GM19238 (cell line): Measurements from ENCODE around the gene ST13.
A peak's percentile ranks its signal among the peaks of the same experiment; 100 is the strongest.
"Not testable (repeated sequence)": the region's sequence is repeated elsewhere in the genome, so short reads cannot be mapped to it uniquely, and the experiment has no call there.

Source experiments
- DNase-seq: peaks from one replicate; pipeline ENCODE4 v3.0.0; 2011; ENCODE audit warnings: low spot score; ENCODE audit not compliant: insufficient read length

Gene ST13

DNA sequence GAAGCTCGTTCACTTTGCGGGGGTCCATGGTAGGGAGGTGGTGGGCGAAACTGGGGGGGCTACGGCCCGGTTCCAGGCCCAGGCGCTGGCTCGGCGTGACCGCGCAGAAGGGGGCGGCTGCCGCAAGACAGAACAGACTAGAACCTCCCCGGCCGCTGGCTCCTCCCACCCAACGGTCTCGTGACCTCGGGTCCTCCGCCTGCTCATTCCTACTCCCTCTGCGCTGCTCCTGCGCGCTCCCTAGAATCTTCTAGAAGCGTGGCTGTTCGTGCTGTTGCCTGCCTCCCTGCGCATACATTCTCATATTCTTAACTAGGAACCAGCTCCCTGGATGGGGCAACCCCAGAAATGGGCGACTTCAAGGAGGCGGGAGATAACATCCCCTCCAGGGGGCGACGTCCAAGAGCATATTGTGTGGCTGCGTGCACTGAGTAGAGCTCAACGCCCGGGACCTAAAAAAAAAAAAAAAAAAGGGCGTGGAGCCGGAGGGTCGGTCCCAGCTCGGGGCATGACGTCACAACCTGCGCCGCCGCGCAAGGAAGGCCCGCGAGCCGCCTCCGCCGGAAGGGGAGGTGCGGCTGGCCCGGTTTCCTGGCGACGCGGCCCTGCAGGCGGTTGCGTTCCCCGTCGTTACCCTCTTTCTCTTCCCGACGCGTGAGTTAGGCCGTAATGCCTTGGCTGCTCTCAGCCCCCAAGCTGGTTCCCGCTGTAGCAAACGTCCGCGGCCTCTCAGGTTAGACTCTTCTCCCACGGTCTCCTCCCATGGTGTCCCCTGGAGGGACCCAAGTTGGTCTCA lies at the start of gene ST13, which contains the start of gene XPNPEP3:
ST13 (minus strand) TSS at position 127 of the 796 bp plus-strand sequence; CDS start at position 28, 99 bp downstream.
XPNPEP3 (plus strand) TSS at position 636 of the 796 bp plus-strand sequence; CDS start at position 670, 34 bp downstream.
- peak; percentile 73 for DNase-seq

DNA sequence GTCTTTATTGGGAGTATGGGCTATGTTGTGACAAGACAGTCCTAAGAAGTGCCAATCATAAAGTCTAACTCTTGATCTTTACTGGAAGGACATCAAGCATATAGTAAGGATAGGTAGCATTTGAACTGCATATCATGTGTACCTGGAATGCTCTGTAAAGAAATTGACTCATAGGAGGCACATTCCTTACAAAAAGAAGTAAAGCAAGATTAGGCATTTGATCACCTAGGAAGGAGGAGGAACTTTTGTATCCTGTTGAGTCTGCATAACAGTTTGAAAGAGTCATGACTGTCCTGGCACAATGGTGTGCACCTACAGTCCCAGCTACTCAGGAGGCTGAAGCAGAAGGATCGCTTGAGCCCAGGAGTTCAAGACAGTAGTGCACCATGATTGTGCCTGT lies 47.7 kb upstream of the ST13 start:
- no peak for DNase-seq

DNA sequence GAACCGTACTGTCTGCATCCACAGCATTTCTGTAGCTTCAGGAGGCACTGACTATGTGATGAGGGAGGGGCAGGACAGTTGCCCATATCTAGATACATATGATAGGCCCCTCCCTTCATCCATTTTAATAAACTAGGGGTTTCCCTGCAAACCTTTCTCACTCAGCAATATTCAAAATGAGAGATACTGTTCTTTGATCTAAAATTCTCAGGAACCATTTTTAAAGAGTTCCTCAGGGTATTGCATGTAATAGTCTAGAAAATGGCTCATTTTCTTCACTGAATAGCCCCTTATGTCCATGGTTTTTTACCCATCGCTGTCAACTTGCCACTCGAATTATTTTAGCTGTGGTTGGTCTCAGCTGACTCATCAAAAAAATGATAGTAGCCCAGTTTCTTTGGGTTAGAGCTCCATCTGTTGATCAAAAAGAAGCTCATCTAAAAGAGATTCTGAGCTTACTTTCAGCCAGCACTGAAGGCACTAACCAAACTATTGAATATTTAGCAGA lies 42.5 kb upstream of the ST13 start:
- peak; percentile 15 for DNase-seq

DNA sequence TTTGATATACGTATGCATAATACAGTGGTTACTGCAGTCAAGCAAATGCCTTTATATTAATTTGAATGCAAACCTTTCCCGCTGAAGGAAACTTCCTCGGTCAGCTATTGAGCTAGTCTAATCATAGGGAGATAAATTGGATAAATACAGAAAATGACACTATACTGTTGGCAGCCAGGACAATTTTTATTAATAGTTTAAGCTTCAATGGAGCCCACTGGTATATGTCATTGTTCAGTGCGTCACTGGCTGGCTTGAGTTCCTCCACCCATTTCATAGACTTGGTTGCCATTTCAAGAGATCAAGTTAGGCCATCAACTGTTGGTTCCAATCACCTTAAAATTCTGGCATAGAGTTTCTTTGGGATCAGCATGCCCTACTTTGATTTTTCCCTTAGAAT lies 38.0 kb upstream of the ST13 start:
- no peak for DNase-seq

DNA sequence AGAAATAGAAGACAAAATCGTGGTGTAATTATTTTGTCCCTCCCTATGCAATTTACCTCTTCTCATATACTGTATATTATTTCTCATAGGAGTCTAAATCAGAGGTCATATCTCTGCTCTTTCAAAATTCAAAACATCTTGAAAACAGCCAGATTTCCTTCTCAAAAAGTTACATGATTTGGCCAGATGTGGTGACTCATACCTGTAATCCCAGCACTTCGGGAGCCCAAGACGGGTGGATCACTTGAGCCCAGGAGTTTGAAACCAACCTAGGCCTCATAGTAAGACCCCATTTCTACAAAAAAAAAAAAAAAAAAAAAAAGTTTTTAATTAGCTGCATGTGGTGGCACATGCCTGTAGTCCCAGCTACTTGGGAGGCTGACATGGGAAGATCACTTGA lies 34.4 kb upstream of the ST13 start:
- DNase-seq: no peak

DNA sequence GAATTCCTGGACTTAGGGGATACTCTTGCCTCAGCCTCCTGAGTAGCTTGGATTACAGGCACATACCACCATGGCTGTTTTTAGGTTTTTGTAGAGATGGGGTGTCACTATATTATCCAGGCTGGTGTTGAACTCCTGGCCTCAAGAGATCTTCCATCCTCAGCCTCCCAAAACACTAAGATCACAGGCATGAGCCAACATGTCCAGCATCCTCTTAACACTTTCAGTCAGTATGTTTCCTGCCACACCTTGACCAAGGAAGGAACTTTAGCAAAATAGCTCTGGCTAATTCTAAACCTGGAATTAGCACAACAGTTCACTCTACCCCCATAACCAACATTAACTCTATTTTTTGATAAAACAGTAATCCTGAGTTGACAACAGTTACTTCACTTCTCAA lies 32.7 kb upstream of the ST13 start:
- no peak for DNase-seq

DNA sequence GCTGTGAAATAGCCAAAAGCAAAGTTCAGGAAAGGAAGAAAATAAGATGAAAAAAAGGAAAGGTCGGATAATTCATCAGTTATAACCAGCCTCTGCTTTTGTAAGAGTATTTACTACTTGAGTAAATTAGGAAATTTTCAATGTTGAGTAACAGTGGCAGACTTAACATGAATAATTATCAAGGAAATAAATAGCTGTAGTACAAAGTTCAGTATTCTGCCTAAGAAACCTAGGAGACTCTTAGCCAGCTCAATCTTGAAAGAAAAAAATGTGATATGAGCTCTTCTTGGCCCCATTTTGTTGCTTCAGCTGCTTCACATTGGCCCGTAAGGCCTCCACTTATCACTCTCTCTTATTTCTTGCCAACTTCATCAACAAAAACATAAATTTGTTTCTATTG lies 22.5 kb upstream of the ST13 start:
- DNase-seq: no peak

DNA sequence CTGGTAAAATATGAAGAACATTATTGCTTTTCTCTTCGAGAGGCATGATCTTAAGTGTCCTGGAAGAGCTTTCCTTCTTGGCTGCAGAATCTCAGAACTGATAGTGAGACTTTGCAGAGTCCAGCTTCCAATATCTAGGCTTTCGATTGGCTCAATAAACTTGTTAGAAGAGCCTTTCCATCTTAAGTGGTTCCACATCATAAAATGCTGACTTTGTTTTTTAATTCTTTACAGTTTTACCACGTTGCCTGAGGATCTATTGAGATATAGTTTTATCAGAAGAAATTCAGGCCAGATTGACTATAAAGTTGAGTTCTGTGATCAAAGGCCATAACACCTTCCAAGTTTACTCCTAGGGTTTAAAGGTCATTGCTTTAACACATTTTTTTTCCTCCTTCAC lies 21.0 kb upstream of the ST13 start:
- DNase-seq: no peak

DNA sequence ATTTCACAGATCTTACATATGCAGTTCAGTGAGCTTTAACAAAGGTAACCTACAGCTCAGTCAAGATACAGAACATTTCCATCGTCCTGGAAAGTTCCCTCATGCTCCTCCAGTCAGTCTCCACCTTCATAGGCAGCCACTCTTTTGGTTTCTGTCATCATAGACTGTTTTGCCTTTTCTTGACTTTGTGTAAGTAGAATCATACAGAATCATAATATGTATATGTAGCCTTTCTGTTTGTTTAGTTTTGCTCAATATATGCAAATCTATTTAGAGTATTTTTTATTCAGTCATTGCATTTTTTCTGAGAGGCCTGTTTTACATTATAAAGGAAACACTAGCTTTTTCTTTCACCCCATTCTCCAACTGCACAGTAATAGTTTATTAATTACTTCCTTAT lies 20.5 kb upstream of the ST13 start:
- DNase-seq: no peak

DNA sequence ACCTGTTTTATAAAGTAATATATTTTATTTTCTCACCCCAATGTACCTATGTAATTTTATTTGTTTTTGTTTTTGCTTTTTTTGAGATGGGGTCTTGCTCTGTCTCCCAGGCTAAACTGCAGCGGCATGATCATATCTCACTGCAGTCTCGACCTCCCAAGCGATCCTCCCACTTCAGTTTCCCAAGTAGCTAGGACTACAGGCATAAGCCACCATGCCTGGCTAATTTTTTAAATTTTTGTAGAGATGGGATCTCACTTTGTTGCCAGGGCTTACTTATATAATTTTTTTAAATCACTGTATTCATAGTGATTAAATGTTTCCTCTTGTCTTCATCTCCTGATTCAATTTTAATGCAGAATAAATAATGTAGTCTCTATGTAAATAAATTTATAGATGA lies 18.7 kb upstream of the ST13 start:
- DNase-seq: no peak

DNA sequence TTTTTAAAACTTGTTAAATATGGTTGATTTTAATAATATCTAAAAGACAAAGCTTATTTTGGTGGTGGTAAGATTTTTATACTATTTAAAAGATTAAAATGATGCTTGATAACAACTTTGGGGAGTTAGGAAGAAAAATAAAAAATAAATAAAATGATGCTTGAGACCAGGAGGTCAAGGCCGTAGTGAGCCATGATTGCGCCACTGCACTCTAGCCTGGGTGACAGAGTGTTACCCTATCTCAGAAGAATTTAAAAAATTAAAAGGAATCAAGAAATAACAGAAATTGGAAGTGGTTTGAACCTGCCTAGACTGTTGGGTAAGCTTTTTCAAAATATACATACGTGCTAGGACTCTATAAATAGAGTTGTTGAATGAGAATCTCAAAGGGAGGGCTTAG lies 17.6 kb upstream of the ST13 start:
- no peak for DNase-seq

DNA sequence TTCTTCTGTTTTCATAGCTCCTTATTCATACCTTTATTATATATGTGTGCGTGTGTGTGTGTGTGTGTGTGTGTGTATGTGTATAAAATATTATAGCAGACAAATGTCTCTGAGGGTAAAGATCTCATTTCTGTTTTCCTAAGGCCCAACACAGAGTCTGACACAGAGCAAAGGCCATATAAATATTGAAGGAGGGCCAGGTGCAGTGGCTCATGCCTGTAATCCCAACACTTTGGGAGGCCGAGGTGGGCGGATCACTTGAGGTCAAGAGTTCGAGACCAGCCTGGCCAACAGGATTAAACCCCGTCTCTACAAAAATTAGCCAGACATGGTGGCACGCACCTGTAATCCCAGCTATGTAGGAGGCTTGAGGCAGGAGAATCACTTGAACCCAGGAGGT lies 11.9 kb upstream of the ST13 start:
- DNase-seq: not testable (repeated sequence)

DNA sequence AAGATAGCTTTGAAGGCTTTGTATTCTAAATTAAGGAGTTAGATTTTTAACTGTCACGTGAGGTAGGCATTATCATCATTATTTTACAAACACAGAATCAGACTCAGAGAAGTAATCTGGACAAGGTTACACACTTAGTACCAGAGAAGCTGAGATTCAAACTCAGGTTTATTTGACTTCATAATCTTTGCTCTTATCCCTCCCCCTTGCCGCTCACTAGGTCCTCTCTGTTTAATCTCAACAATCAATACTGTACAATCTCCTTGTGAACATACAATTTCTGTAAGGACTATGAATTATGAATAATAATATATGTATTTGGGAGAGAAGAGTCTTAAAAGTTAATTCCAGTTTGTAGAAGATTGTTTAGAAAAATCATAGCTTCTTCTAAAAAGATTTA lies 10.7 kb upstream of the ST13 start:
- no peak for DNase-seq

DNA sequence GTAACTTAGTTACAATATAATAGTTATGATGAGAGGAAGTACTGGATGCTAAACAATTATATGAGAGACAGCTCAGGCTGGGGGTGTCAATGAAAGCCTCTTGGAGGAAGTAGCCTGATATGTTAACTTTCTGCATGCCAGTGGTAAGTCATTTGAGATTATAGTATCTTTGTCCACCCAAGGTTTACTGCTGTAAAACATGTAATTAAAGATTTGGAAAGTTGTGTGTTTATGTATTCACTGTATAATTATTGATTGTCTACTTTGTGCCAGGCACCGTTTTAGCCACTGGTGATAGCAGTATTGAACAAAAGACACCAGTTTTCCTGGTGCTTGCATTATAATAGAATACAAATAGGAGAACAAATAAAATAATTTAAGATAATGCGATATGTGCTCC lies 6.1 kb upstream of the ST13 start:
- DNase-seq: no peak

DNA sequence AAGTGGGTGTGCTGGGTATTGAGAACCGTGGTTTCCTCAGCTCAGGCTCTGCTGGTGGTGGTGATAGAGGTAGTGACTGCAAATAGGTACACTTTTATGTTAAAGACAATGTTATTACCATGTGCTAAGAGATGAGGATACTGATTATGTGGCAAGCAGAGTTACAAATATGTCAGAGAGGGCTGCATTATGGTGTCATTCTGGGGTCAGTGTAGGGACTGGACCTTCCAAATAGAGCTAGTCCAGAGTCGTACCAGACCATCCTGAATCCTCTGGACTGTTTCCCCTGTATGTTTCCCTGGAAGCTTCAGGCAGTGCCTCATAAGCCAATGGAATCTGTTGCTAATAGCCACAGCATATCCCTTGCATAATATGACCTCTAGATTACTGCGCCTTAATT lies 5.6 kb upstream of the ST13 start, which contains the start of gene DNAJB7:
DNAJB7 (minus strand) TSS at position 101 of the 400 bp plus-strand sequence. CDS start 119 bp downstream, outside the sequence.
- DNase-seq: no peak

DNA sequence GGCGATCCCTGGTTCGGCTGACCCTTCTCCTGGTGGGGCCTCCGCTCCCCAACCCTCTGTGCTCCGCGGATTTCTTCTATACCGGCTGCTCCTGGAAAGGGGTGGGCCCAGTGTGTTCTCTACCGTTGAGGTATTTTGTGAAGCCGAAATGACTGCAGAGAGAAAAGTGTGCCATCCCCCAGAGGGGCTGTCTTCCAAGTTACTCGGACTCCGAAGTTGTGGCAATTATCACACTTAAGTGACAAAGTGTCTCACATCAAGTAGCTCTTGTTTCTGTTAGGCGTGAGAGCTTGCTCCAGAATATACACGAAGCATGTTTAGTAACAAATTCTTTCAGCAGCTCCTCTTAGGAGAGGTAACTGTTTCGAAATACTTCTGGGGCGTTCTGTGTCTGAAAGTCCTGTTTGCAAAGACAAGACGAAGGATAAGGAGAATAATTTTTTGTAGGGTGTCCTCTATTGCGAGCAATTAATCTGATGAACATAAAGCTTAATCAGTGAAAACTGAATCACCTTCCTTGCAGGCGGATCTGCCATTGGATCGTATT lies 943 bp upstream of the ST13 start:
- DNase-seq: no peak

DNA sequence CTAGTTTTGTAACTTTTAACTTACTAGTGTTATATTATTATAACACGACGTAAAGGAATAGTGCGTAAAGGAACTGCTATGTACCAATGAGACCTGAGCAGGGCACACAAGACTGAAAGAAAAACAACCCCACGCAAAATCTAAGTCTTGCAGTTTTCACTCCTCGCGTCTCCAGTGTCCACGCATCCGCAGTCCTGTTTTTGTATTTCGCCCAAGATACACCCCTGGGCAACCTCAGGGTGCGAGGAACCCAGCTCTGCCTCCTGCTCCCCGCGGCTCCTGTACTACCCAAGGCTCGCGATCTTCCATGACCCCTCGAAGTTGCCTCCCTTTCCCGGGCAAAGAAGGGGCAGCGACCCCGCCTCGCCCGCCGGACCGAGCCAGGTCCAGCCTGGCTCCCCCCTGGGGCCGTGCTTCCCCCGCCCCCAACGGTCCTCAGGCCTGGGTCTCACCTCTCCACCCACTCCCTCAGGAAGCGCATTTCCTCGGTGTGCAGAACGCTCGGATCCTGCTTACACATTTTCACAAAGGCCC lies 393 bp downstream of the ST13 start:
- DNase-seq: no peak

DNA sequence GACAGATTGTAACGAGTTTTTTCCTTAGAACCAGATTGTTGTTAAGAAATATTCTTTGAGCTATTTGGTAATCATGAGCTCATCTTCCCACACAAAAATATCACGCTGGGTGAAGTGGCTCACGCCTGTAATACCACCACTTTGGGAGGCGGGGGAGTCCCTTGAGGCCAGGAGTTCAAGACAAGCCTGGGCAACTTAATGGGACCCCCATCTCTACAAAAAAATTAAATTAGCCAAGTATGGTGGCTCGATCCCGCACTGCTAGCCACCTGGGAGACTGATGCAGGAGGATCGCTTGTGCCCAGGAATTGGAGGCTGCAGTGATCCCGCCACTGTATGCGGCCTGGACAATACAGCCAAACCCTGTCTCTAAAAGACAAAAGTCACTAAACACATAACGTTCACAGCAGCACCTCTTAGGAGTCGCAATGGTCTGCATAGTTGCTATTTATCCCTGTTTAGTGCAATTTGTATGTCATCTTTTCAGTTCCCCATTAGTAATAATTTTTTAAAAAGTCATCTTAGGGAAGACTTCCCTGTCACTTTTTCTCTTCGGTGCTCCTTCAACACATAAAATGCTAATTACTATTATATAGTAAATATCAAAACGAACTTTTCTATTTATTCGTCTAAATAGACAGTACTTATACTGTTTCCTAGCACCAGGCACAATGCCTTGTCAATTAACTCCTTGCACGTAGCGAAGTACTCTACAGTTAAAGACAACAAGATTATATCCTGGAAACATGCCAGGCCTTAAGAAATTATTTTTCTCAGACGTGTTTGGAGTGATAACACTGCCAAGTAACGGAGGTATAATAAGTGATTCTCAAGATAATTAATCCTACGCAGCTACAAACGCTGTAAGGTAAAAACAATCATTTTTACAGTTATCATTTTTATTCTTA lies 1.1 kb downstream of the ST13 start:
- DNase-seq: no peak

DNA sequence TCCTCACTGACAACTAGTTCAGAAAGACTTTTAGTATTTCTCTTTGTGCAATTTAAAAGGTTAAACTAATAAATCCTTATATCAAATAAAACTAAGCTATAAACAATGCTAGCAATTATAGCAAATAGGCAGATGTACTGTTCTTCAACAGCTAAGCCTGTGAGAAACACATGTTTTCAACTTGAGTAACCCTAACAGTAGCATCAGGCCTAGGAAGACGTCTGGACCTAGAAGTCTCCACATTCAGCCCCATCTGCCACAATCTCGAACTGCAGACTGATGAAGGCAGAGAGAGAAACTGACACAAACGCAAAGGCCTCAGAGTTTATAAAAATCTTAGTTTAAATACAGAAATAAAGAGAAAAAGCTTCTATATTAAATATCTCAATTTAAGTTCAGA lies 2.5 kb downstream of the ST13 start:
- DNase-seq: no peak

DNA sequence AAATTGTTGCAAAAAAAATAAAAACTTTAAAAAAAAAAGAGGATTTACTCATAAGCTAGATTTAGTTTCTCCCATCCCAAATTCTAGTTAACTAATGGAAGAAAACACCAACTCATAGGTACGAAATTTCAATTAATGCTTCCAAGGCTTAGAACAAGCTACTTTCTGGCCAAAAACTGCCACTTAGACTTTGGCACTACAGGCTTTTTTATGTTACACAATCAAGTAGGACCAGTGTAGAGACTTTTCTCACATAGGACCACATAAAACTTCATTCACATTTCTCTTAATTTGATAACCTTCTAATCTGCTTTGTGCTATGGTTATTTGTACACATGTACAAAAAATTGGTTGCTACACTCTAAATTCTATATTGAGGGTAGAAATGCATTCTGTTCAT lies 3.1 kb downstream of the ST13 start:
- no peak for DNase-seq

DNA sequence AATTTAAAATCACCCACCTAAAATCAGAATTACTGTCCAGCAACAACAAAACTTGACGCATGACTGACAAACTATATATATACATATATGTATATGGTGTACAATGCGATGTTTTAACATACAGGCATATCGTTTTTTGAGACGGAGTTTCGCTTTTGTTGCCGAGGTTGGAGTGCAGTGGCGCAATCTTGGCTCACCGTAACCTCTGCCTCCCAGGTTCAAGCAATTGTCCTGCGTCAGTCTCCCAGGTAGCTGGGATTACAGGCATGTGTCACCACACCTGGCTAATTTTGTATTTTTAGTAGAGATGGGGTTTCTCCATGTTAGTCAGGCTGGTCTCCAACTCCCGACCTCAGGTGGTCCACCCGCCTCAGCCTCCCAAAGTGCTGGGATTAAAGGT lies 10.6 kb downstream of the ST13 start:
- DNase-seq: not testable (repeated sequence)

DNA sequence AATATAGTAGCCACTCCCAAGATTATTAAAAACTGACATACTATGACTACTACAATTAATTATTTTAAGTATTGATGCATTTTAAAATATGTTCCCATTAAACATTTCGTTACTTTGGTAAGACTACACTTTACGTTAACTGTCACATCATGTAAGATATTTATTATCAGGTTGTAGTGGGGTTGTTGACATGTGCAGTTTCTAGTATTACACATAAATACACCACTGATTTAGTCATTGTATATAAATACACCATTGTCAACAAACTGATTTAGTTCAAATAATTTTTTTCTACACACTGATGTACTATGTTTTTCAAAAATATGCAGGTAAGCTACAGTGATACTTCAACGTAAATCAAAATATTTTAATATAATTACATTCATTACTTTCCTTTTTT lies 11.5 kb downstream of the ST13 start:
- DNase-seq: no peak
